A549 (cell line): Measurements from ENCODE around the gene S100B. TPM values are rescaled to one million over a fixed set of nuclear protein-coding genes. Genes with fewer than 3 reads are reported as not detected.

Experiments used
- ATAC-seq, 2 experiments: fragments of 200-7000 bp in 1 of 2; fragments of >200 bp in 1 of 2; cut with Nextera tagmentation in 1 of 2; cut with Tn5 transposase in 1 of 2; 3 replicates each; pipeline versions ENCODE4 v1.8.0 to v1.9.1; 2018 to 2020; ENCODE audit warnings: mild to moderate bottlenecking in 1 of 2, moderate library complexity in 1 of 2
- CTCF ChIA-PET: fragments of 300-600 bp; sonication (Branson Sonifier 250); formaldehyde crosslinking; extraction: SDS; loops from one replicate; lab custom pipeline; 2021; ENCODE audit warnings: antibody characterized with exemption, inconsistent platforms; lab: Yijun Ruan, JAX
- POLR2A ChIA-PET: fragments of 350-600 bp; formaldehyde crosslinking; extraction: SDS; loops from one replicate; lab custom pipeline; 2021; ENCODE audit warnings: antibody characterized with exemption, inconsistent platforms; lab: Yijun Ruan, JAX
- DNase-seq, 2 experiments: peaks; one replicate each; pipeline versions ENCODE4 v3.0.0 to v3.0.0-alpha.2; 2011 to 2016; ENCODE audit warnings: low read depth in 1 of 2, low spot score in 1 of 2
- FAIRE-seq: peaks from 2 replicates; lab custom pipeline; 2011; peaks lifted over from hg19 to GRCh38; lab: Jason Lieb, UNC
- H3K27ac ChIP-seq, 2 experiments: fragments of >200 bp; sonication (Bioruptor Twin); formaldehyde crosslinking; 3 replicates each; pipeline ENCODE4 v1.5.1; 2016 to 2017
- H3K4me1 ChIP-seq: fragments of >200 bp; sonication (Bioruptor Twin); formaldehyde crosslinking; 3 replicates; pipeline ENCODE4 v1.6.1; 2016
- H3K4me2 ChIP-seq: fragments of >200 bp; sonication (Bioruptor Twin); formaldehyde crosslinking; 3 replicates; pipeline ENCODE4 v1.6.1; 2016
- H3K4me3 ChIP-seq: fragments of >200 bp; sonication (Bioruptor Twin); formaldehyde crosslinking; 3 replicates; pipeline ENCODE4 v1.5.1; 2016
- H3K9me3 ChIP-seq: fragments of >200 bp; sonication (Bioruptor Twin); formaldehyde crosslinking; 3 replicates; pipeline ENCODE4 v1.6.1; 2016
- CBX2 ChIP-seq: fragments of 200-600 bp; sonication (generic); IDR thresholded peaks from 2 replicates; pipeline ENCODE4 v1.6.1; 2016; ENCODE audit warnings: low read depth, mild to moderate bottlenecking, borderline replicate concordance
- CHD2 ChIP-seq: fragments of 150-350 bp; IDR thresholded peaks from 2 replicates; pipeline ENCODE4 v1.6.1; 2014; ENCODE audit warnings: low read length; ENCODE audit not compliant: partially characterized antibody
- CHD4 ChIP-seq: fragments of 200-600 bp; sonication (generic); IDR thresholded peaks from 2 replicates; pipeline ENCODE4 v1.6.1; 2016; ENCODE audit warnings: antibody characterized with exemption, mild to moderate bottlenecking, borderline replicate concordance
- ESRRA ChIP-seq: fragments of 150-350 bp; IDR thresholded peaks from 2 replicates; pipeline ENCODE4 v1.6.1; 2014; ENCODE audit warnings: mild to moderate bottlenecking, low read length, borderline replicate concordance
- FOXS1 ChIP-seq: fragments of 250-450 bp; sonication (Bioruptor Pico); IDR thresholded peaks from 2 replicates; pipeline ENCODE4 v1.5.0; 2020; ENCODE audit warnings: mild to moderate bottlenecking, moderate library complexity
- HDAC2 ChIP-seq: fragments of 200-600 bp; sonication (generic); IDR thresholded peaks from 2 replicates; pipeline ENCODE4 v1.6.1; 2016
- HOXB5 ChIP-seq: fragments of 250-450 bp; sonication (Bioruptor Pico); IDR thresholded peaks from 2 replicates; pipeline ENCODE4 v1.5.0; 2020; ENCODE audit warnings: mild to moderate bottlenecking, moderate library complexity
- JUN ChIP-seq, 2 experiments: fragments of >200 bp; sonication (Bioruptor Twin); formaldehyde crosslinking; IDR thresholded peaks; 2 replicates in 1 of 2; 3 replicates in 1 of 2; pipeline ENCODE4 v1.6.1; 2016 to 2017
- KDM1A ChIP-seq: fragments of 200-600 bp; sonication (generic); IDR thresholded peaks from 2 replicates; pipeline ENCODE4 v1.6.1; 2016; ENCODE audit warnings: low read depth, mild to moderate bottlenecking
- MAFK ChIP-seq: fragments of 450-650 bp; IDR thresholded peaks from 2 replicates; pipeline ENCODE4 v1.6.1; 2014; ENCODE audit not compliant: partially characterized antibody
- NR3C1 ChIP-seq: fragments of >200 bp; sonication (Bioruptor Twin); formaldehyde crosslinking; IDR thresholded peaks from 3 replicates; pipeline ENCODE4 v1.6.1; 2017
- PHF8 ChIP-seq: fragments of 200-600 bp; sonication (generic); IDR thresholded peaks from 2 replicates; pipeline ENCODE4 v1.6.1; 2016; ENCODE audit warnings: low read depth, mild to moderate bottlenecking, antibody characterized with exemption, moderate library complexity, borderline replicate concordance
- POLR2A ChIP-seq: IDR thresholded peaks from 2 replicates; pipeline ENCODE4 v1.6.1; 2012; ENCODE audit warnings: mild to moderate bottlenecking, low read length
- RAD21 ChIP-seq, 2 experiments: fragments of >200 bp in 1 of 2; sonication (Bioruptor Twin) in 1 of 2; formaldehyde crosslinking in 1 of 2; IDR thresholded peaks in 1 of 2; conservative IDR thresholded peaks in 1 of 2; 2 replicates in 1 of 2; 3 replicates in 1 of 2; pipeline ENCODE4 v1.6.1; 2012 to 2018; ENCODE audit warnings: inconsistent platforms in 1 of 2
- RCOR1 ChIP-seq: fragments of 150-350 bp; IDR thresholded peaks from 2 replicates; pipeline ENCODE4 v1.6.1; 2014; ENCODE audit warnings: antibody characterized with exemption, low read length, low read depth
- RNF2 ChIP-seq: fragments of 200-600 bp; sonication (generic); IDR thresholded peaks from 2 replicates; pipeline ENCODE4 v1.6.1; 2016; ENCODE audit warnings: low read depth, mild to moderate bottlenecking, antibody characterized with exemption, moderate library complexity, borderline replicate concordance
- SMC3 ChIP-seq: fragments of >200 bp; sonication (Bioruptor Twin); formaldehyde crosslinking; IDR thresholded peaks from 3 replicates; pipeline ENCODE4 v1.6.1; 2018; ENCODE audit warnings: inconsistent platforms
- SREBF2 ChIP-seq: fragments of 450-650 bp; IDR thresholded peaks from 2 replicates; pipeline ENCODE4 v1.6.1; 2014; ENCODE audit warnings: mild to moderate bottlenecking, moderate library complexity
- WGBS: methylation state at CpG from one replicate; pipeline ENCODE4 v1.1.6; 2017; ENCODE audit errors: missing lambda C conversion rate; 5-methylcytosine and 5-hydroxymethylcytosine counted together
- polyA plus RNA-seq, 4 experiments: library from polyadenylated mRNA; depleted of rRNA in 3 of 4; stranded (reverse); fragments of >200 nt; fragmentation: RNase III in 1 of 4; extraction: RNeasy Plus Mini Kit Qiagen cat#74134 plus additional on column Dnase treatment in 1 of 4; gene quantifications; 2 replicates in 3 of 4; 3 replicates in 1 of 4; pipeline ENCODE4 v1.2.3, GENCODE V29; 2011 to 2017
- TF ChIP-seq, protein P1 (sequence below): IDR thresholded peaks from 2 replicates; pipeline ENCODE4 v1.6.1; 2012; ENCODE audit warnings: low read depth, borderline replicate concordance
- TF ChIP-seq, protein P2 (sequence below): fragments of 450-650 bp; IDR thresholded peaks from 2 replicates; pipeline ENCODE4 v1.6.1; 2014; ENCODE audit warnings: antibody characterized with exemption
- TF ChIP-seq, protein P3 (sequence below): fragments of >200 bp; sonication (Bioruptor Twin); formaldehyde crosslinking; IDR thresholded peaks from 2 replicates; pipeline ENCODE4 v1.6.1; 2016
- TF ChIP-seq, protein P4 (sequence below): fragments of 250-450 bp; sonication (Bioruptor Pico); IDR thresholded peaks from 2 replicates; pipeline ENCODE4 v1.5.0; 2020; ENCODE audit warnings: low read depth, mild to moderate bottlenecking, moderate library complexity
- TF ChIP-seq, protein P5 (sequence below): fragments of 150-350 bp; IDR thresholded peaks from 2 replicates; pipeline ENCODE4 v1.6.1; 2014; ENCODE audit warnings: low read depth, mild to moderate bottlenecking, low read length
- TF ChIP-seq, protein P6 (sequence below): fragments of >200 bp; sonication (Bioruptor Twin); formaldehyde crosslinking; IDR thresholded peaks from 3 replicates; pipeline ENCODE4 v1.6.1; 2016
- TF ChIP-seq, protein P7 (sequence below): IDR thresholded peaks from 2 replicates; pipeline ENCODE4 v1.6.1; 2012

The S100B gene
- polyA plus RNA-seq, 2 of the 4 experiments (the other 2 are of a cell fraction) = not detected

DNA sequence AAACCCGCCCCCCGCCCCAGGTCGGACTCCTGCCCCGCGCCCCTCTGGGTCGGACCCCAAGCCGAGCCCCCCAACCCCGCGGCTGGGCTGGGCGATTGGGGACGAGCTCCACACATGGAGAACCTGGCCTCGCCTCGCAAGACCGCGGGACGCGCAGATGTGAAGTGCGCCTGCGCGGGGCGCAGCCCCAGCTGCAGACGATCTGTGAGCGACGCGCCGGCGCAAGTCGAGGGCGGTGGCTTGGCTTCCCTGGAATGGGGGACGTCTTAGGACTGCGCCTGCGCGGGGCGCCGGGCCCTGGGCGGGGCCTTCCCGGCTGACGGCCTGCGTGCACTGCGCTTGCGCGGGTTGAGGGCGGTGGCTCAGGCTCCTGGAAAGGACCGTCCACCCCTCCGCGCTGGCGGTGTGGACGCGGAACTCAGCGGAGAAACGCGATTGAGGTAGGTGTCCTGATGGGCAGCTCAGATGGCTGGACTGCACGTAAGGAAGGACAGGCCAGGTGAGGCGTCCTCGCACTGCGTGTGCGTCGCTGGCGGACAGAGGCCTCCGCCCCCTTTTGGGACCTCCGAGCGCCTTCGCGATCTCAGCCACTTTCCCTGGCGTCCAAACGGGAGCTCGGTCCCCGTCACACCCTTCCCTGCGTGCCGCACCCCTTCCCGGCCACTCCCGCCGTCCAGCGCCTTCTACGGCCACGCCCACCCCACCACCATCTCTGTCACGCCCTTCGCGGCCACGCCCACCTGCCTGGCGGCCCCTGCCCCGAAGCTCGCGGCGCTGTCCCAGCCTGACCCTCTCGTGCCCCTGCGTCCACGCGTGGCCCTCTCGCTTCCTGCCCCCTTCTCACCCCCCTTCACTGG is 30.7 kb upstream of the S100B start, which contains the start of gene PRMT2:
TSS of gene PRMT2 (plus strand) at position 351 of the 857 bp plus-strand sequence. CDS start 1,278 bp downstream, outside the sequence.
- H3K9me3 ChIP-seq = no peaks in the 10 kb centered on the region

DNA sequence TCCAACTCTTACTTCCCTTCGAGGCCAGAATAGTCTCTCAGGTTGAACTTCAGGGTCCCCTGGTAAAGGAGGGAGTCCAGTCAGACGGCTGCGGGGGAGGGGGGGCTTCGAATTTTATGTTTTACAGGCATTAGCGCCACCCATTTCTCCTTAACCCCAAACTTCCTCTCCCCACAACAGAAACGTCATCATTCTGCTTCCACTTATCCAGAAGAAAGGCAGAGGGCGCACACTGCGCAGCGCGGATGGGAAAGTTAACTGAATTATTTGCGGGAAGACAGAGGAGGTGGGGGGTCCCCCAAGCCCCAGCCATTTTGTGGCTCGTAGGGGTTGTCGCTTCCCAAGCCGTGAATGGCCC is 30.1 kb upstream of the S100B start:
- 12% methylated on average over 10 of the region's 14 CpGs for WGBS
- peak overlapping the region; percentile 91 to 92 for H3K27ac ChIP-seq
- ChIA-PET CTCF (interaction anchor here (1.0 kb wide), 1 partner anchor 9 kb away, joined by 3 read pairs; no protein-coding TSS in a partner anchor), POLR2A (interaction anchor here (0.6 to 2.0 kb wide), 10 partner anchors 9 to 492 kb away, joined by 3 to 13 read pairs (median 5); partner anchors contain the start of gene DIP2A)
- FAIRE-seq (no peak), ATAC-seq (peak; percentile 70 to 76), DNase-seq (peak; percentile 31 to 79)
- H3K4me3 ChIP-seq = peak overlapping the region; percentile 65
- H3K9me3 ChIP-seq = no peaks in the 10 kb centered on the region
- H3K4me1 ChIP-seq = peaks cover 36% of the 10 kb centered on the region; the same call in 2 of the 3 replicates
- TF ChIP-seq, protein P1, sequence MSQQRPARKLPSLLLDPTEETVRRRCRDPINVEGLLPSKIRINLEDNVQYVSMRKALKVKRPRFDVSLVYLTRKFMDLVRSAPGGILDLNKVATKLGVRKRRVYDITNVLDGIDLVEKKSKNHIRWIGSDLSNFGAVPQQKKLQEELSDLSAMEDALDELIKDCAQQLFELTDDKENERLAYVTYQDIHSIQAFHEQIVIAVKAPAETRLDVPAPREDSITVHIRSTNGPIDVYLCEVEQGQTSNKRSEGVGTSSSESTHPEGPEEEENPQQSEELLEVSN = no peak
- TF ChIP-seq NR3C1 = no peak
- no peak for TF ChIP-seq HDAC2
- no peak for TF ChIP-seq CHD2
- TF ChIP-seq, protein P2, sequence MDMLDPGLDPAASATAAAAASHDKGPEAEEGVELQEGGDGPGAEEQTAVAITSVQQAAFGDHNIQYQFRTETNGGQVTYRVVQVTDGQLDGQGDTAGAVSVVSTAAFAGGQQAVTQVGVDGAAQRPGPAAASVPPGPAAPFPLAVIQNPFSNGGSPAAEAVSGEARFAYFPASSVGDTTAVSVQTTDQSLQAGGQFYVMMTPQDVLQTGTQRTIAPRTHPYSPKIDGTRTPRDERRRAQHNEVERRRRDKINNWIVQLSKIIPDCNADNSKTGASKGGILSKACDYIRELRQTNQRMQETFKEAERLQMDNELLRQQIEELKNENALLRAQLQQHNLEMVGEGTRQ = no peak
- no peak for TF ChIP-seq MAFK
- no peak for TF ChIP-seq HOXB5 (CRISPR knock-in tag)
- no peak for TF ChIP-seq RAD21 (conservative IDR thresholded peaks at IDR 0.05 in 1 of 2, IDR thresholded peaks at IDR 0.05 in 1 of 2)
- TF ChIP-seq, protein P3, sequence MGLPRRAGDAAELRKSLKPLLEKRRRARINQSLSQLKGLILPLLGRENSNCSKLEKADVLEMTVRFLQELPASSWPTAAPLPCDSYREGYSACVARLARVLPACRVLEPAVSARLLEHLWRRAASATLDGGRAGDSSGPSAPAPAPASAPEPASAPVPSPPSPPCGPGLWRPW = no peak
- no peak for TF ChIP-seq KDM1A
- TF ChIP-seq ESRRA = no peak
- no peak for TF ChIP-seq CHD4
- no peak; the same call in 1 of the 2 replicates for TF ChIP-seq PHF8
- TF ChIP-seq, protein P4, sequence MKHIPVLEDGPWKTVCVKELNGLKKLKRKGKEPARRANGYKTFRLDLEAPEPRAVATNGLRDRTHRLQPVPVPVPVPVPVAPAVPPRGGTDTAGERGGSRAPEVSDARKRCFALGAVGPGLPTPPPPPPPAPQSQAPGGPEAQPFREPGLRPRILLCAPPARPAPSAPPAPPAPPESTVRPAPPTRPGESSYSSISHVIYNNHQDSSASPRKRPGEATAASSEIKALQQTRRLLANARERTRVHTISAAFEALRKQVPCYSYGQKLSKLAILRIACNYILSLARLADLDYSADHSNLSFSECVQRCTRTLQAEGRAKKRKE (CRISPR knock-in tag) = no peak
- TF ChIP-seq, protein P5, sequence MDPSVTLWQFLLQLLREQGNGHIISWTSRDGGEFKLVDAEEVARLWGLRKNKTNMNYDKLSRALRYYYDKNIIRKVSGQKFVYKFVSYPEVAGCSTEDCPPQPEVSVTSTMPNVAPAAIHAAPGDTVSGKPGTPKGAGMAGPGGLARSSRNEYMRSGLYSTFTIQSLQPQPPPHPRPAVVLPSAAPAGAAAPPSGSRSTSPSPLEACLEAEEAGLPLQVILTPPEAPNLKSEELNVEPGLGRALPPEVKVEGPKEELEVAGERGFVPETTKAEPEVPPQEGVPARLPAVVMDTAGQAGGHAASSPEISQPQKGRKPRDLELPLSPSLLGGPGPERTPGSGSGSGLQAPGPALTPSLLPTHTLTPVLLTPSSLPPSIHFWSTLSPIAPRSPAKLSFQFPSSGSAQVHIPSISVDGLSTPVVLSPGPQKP = no peak
- TF ChIP-seq FOXS1 (CRISPR knock-in tag) = no peak
- peak overlapping the region; percentile 78 for H3K4me2 ChIP-seq

More for the DNA sequence above, 30.7 kb upstream of the S100B start, which contains the start of gene PRMT2:
- FAIRE-seq (no peak), ATAC-seq (peak; percentile 92 to 94), DNase-seq (peak; percentile 93 to 96)
- ChIA-PET CTCF (interaction anchor here (0.8 to 1.0 kb wide), 3 partner anchors 8 to 116 kb away, joined by 3 read pairs; no protein-coding TSS in a partner anchor), POLR2A (interaction anchor here (0.6 to 2.0 kb wide), 11 partner anchors 9 to 631 kb away, joined by 3 to 13 read pairs (median 4); partner anchors contain the start of gene DIP2A)
- 0% methylated on average over 20 of the region's 90 CpGs for WGBS
- peak within 1 kb of the TSS; percentile 91 to 92 for H3K27ac ChIP-seq
- H3K4me3 ChIP-seq = peak within 1 kb of the TSS; percentile 65
- TF ChIP-seq RNF2 = no peak
- TF ChIP-seq CBX2 = no peak
- TF ChIP-seq, protein P6, sequence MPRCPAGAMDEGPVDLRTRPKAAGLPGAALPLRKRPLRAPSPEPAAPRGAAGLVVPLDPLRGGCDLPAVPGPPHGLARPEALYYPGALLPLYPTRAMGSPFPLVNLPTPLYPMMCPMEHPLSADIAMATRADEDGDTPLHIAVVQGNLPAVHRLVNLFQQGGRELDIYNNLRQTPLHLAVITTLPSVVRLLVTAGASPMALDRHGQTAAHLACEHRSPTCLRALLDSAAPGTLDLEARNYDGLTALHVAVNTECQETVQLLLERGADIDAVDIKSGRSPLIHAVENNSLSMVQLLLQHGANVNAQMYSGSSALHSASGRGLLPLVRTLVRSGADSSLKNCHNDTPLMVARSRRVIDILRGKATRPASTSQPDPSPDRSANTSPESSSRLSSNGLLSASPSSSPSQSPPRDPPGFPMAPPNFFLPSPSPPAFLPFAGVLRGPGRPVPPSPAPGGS = peak; percentile 53; the same call in 2 of the 3 replicates
- TF ChIP-seq SMC3 = no peak
- peak; percentile 52; the same call in 1 of the 2 replicates for TF ChIP-seq PHF8
- TF ChIP-seq, protein P7, sequence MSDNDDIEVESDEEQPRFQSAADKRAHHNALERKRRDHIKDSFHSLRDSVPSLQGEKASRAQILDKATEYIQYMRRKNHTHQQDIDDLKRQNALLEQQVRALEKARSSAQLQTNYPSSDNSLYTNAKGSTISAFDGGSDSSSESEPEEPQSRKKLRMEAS = peak; percentile 46; the same call in 1 of the 2 replicates
- TF ChIP-seq JUN (IDR thresholded peaks at IDR 0.05) = peak; percentile 82
- no peak for TF ChIP-seq RCOR1
- no peak for TF ChIP-seq SREBF2
- TF ChIP-seq POLR2A = peak; percentile 67
- TF ChIP-seq, protein P1 = peak; percentile 74
- peak within 1 kb of the TSS; percentile 91 for H3K4me2 ChIP-seq
- peaks cover 36% of the 10 kb centered on the region; the same call in 2 of the 3 replicates for H3K4me1 ChIP-seq
